ENCODE data around the gene ZNF668.

Gene ZNF668

GRCh38 chr16:31081428-31082351, 7.7 kb upstream of the ZNF668 start:
- Histone ChIP-seq H3K27ac (replicated peaks) (no peak overlapping the region), H3K27me3 (ENCODE audit: insufficient read depth, poor library complexity, severe bottlenecking) (no peaks in the 10 kb centered on the region), H3K4me3 (replicated peaks; ENCODE audit: insufficient read depth, low read length) (no peak overlapping the region)
- DNase-seq (ENCODE audit: low read depth in 1 of 2, low spot score in 1 of 2) = no peak
- no peak for TF ChIP-seq GABPA (IDR thresholded peaks at IDR 0.05; ENCODE audit: low read depth)
- TF ChIP-seq POLR2AphosphoS5 (IDR thresholded peaks at IDR 0.05; ENCODE audit: low read depth) = peak; percentile 12; the same call in 1 of the 2 replicates
- TF ChIP-seq, protein P1, sequence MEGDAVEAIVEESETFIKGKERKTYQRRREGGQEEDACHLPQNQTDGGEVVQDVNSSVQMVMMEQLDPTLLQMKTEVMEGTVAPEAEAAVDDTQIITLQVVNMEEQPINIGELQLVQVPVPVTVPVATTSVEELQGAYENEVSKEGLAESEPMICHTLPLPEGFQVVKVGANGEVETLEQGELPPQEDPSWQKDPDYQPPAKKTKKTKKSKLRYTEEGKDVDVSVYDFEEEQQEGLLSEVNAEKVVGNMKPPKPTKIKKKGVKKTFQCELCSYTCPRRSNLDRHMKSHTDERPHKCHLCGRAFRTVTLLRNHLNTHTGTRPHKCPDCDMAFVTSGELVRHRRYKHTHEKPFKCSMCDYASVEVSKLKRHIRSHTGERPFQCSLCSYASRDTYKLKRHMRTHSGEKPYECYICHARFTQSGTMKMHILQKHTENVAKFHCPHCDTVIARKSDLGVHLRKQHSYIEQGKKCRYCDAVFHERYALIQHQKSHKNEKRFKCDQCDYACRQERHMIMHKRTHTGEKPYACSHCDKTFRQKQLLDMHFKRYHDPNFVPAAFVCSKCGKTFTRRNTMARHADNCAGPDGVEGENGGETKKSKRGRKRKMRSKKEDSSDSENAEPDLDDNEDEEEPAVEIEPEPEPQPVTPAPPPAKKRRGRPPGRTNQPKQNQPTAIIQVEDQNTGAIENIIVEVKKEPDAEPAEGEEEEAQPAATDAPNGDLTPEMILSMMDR (IDR thresholded peaks at IDR 0.05; ENCODE audit: insufficient read depth, low read length) = no peak
- TF ChIP-seq SPI1 (IDR thresholded peaks at IDR 0.05; ENCODE audit: borderline replicate concordance, low read depth) = peak; percentile 89
- no peak for TF ChIP-seq REST (IDR thresholded peaks at IDR 0.05; ENCODE audit: insufficient replicate concordance, low read depth)

- TF ChIP-seq POLR2AphosphoS5 (IDR thresholded peaks at IDR 0.05; ENCODE audit: low read depth) (peak; percentile 48; the same call in 1 of the 2 replicates), REST (IDR thresholded peaks at IDR 0.05; ENCODE audit: insufficient replicate concordance, low read depth) (no peak), SPI1 (IDR thresholded peaks at IDR 0.05; ENCODE audit: borderline replicate concordance, low read depth) (no peak)
- no peak overlapping the region for H3K4me3 ChIP-seq (replicated peaks; ENCODE audit: insufficient read depth, low read length)
- H3K27ac ChIP-seq (replicated peaks) = peak overlapping the region; percentile 72; the same call in 1 of the 2 replicates
- no peaks in the 10 kb centered on the region for H3K27me3 ChIP-seq (ENCODE audit: insufficient read depth, poor library complexity, severe bottlenecking)
- peak in 1 of 2 experiments; percentile 61 for DNase-seq (ENCODE audit: low read depth in 1 of 2, low spot score in 1 of 2)
These were observed 6.8 kb upstream of the ZNF668 start for GRCh38 chr16:31080756-31081419.

- H3K27me3 ChIP-seq (ENCODE audit: insufficient read depth, poor library complexity, severe bottlenecking) = no peaks in the 10 kb centered on the region
- no peak for DNase-seq (ENCODE audit: low read depth in 1 of 2, low spot score in 1 of 2)
- peak overlapping the region; percentile 22 for H3K4me3 ChIP-seq (replicated peaks; ENCODE audit: insufficient read depth, low read length)
- peak overlapping the region; percentile 72 for H3K27ac ChIP-seq (replicated peaks)
- TF ChIP-seq GABPA (IDR thresholded peaks at IDR 0.05; ENCODE audit: low read depth) (no peak), POLR2AphosphoS5 (IDR thresholded peaks at IDR 0.05; ENCODE audit: low read depth) (peak; percentile 51; the same call in 1 of the 2 replicates)
These were observed 6.1 kb upstream of the ZNF668 start for GRCh38 chr16:31080035-31080629.

DNA sequence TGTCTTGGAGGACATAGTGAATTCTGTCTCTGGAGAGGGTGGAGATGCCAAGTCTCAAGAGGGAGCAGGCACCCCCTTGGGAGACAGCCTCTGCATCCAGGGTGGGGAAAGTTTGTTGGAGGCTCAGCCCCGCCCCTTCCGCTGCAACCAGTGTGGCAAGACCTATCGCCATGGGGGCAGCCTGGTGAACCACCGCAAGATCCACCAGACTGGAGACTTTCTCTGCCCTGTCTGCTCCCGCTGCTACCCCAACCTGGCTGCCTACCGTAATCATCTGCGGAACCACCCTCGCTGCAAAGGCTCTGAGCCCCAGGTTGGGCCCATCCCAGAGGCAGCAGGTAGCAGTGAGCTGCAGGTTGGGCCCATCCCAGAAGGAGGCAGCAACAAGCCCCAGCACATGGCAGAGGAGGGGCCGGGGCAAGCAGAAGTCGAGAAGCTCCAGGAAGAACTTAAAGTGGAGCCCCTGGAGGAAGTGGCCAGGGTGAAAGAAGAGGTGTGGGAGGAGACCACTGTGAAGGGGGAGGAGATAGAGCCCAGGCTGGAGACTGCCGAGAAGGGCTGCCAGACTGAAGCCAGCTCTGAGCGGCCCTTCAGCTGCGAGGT, 5.4 kb upstream of the ZNF668 start:
- peak overlapping the region; percentile 24 for H3K4me3 ChIP-seq (replicated peaks; ENCODE audit: insufficient read depth, low read length)
- peak overlapping the region; percentile 72 for H3K27ac ChIP-seq (replicated peaks)
- no peaks in the 10 kb centered on the region for H3K27me3 ChIP-seq (ENCODE audit: insufficient read depth, poor library complexity, severe bottlenecking)
- DNase-seq (ENCODE audit: low read depth in 1 of 2, low spot score in 1 of 2) = peak; percentile 78 to 94
- TF ChIP-seq SPI1 (IDR thresholded peaks at IDR 0.05; ENCODE audit: borderline replicate concordance, low read depth) (peak; percentile 84), GABPA (IDR thresholded peaks at IDR 0.05; ENCODE audit: low read depth) (peak; percentile 52), REST (IDR thresholded peaks at IDR 0.05; ENCODE audit: insufficient replicate concordance, low read depth) (no peak), POLR2AphosphoS5 (IDR thresholded peaks at IDR 0.05; ENCODE audit: low read depth) (peak; percentile 36; the same call in 1 of the 2 replicates)
- TF ChIP-seq, protein P1 (IDR thresholded peaks at IDR 0.05; ENCODE audit: insufficient read depth, low read length) = peak; percentile 20

Measured in HL-60 (cell line).